SK-N-SH treated with all-trans-retinoic acid at 6 μM for 48 hours (cell line): Measurements from ENCODE around the gene COL4A2.

ENCODE experiments used
- ARNTL ChIP-seq: fragments of 450-650 bp; formaldehyde crosslinking; IDR thresholded peaks from 2 replicates; pipeline ENCODE4 v1.5.0; 2020; ENCODE audit warnings: low read depth, mild to moderate bottlenecking, moderate library complexity, borderline replicate concordance
- BACH2 ChIP-seq: fragments of 250-450 bp; sonication (Bioruptor Pico); IDR thresholded peaks from 2 replicates; pipeline ENCODE4 v1.9.0; 2021; ENCODE audit warnings: mild to moderate bottlenecking, borderline replicate concordance
- CREB5 ChIP-seq: fragments of 250-450 bp; sonication (Bioruptor Pico); IDR thresholded peaks from 2 replicates; pipeline ENCODE4 v1.5.1; 2020; ENCODE audit warnings: low read depth, mild to moderate bottlenecking, moderate library complexity
- ESRRG ChIP-seq: fragments of 250-450 bp; sonication (Bioruptor Pico); IDR thresholded peaks from 2 replicates; pipeline ENCODE4 v1.6.1; 2021; ENCODE audit warnings: mild to moderate bottlenecking
- GLIS3 ChIP-seq: fragments of 250-450 bp; sonication (Bioruptor Pico); IDR thresholded peaks from 2 replicates; pipeline ENCODE4 v1.5.0; 2020; ENCODE audit warnings: mild to moderate bottlenecking, moderate library complexity
- ISL1 ChIP-seq: fragments of 250-450 bp; sonication (Bioruptor Pico); IDR thresholded peaks from 2 replicates; pipeline ENCODE4 v2.1.2; 2022; ENCODE audit warnings: mild to moderate bottlenecking, moderate library complexity
- PATZ1 ChIP-seq: fragments of 250-450 bp; sonication (Bioruptor Pico); IDR thresholded peaks from 2 replicates; pipeline ENCODE4 v1.8.0; 2020; ENCODE audit warnings: mild to moderate bottlenecking, moderate library complexity, borderline replicate concordance
- PPARA ChIP-seq: fragments of 250-450 bp; sonication (Bioruptor Pico); IDR thresholded peaks from 2 replicates; pipeline ENCODE4 v1.5.0; 2020; ENCODE audit warnings: mild to moderate bottlenecking, borderline replicate concordance
- RARB ChIP-seq: fragments of 250-450 bp; sonication (Bioruptor Pico); IDR thresholded peaks from 2 replicates; pipeline ENCODE4 v1.8.0; 2021; ENCODE audit warnings: mild to moderate bottlenecking, moderate library complexity
- TCF4 ChIP-seq: fragments of 250-450 bp; sonication (Bioruptor Pico); IDR thresholded peaks from 2 replicates; pipeline ENCODE4 v1.8.0; 2021; ENCODE audit warnings: mild to moderate bottlenecking, moderate library complexity, borderline replicate concordance
- TOX ChIP-seq: fragments of 250-450 bp; sonication (Bioruptor Pico); IDR thresholded peaks from 2 replicates; pipeline ENCODE4 v1.8.0; 2021; ENCODE audit warnings: mild to moderate bottlenecking, moderate library complexity, borderline replicate concordance
- ZNF565 ChIP-seq: fragments of 450-650 bp; formaldehyde crosslinking; conservative IDR thresholded peaks from 2 replicates; pipeline ENCODE4 v1.5.0; 2020; ENCODE audit warnings: low read depth, mild to moderate bottlenecking, moderate library complexity
- ZNF8 ChIP-seq: fragments of 450-650 bp; formaldehyde crosslinking; IDR thresholded peaks from 2 replicates; pipeline ENCODE4 v1.5.0; 2020; ENCODE audit warnings: mild to moderate bottlenecking, moderate library complexity

- TF ChIP-seq BACH2 (CRISPR knock-in tag), result no peak
- no peak for TF ChIP-seq ESRRG (CRISPR knock-in tag)
- TF ChIP-seq PATZ1 (CRISPR knock-in tag), result no peak
- TF ChIP-seq ZNF8, result no peak
- TF ChIP-seq ZNF565 (CRISPR knock-in tag), result no peak
- no peak for TF ChIP-seq RARB (CRISPR knock-in tag)
- no peak for TF ChIP-seq CREB5 (CRISPR knock-in tag)
- TF ChIP-seq ARNTL, result no peak
- TF ChIP-seq ISL1 (CRISPR knock-in tag), result no peak
- no peak for TF ChIP-seq PPARA (CRISPR knock-in tag)
- TF ChIP-seq TCF4 (CRISPR knock-in tag), result no peak
- no peak for TF ChIP-seq TOX (CRISPR knock-in tag)
- TF ChIP-seq GLIS3, result no peak
Observed at GRCh38 chr13:110348309-110349105, 41.4 kb downstream of the COL4A2 start.
